GM12875 (cell line): ENCODE data around the gene SYNE2.

Experiments used
- H3K4me3 ChIP-seq: one replicate; pipeline ENCODE4 v1.5.1; 2011; ENCODE audit warnings: low read depth, low read length, control low read depth
- CTCF ChIP-seq: IDR thresholded peaks from 2 replicates; pipeline ENCODE4 v1.5.1; 2011; ENCODE audit warnings: low read depth, mild to moderate bottlenecking, control low read depth, inconsistent platforms, low read length, moderate library complexity, borderline replicate concordance; ENCODE audit not compliant: insufficient read depth

SYNE2 gene

GRCh38 chr14:64217308-64217707 is 364.5 kb downstream of the SYNE2 start:
- H3K4me3 ChIP-seq: no peak overlapping the region
- no peak for TF ChIP-seq CTCF

GRCh38 chr14:64217834-64218233 is 365.0 kb downstream of the SYNE2 start:
- TF ChIP-seq CTCF: no peak
- no peak overlapping the region for H3K4me3 ChIP-seq

- H3K4me3 ChIP-seq: no peak overlapping the region
- TF ChIP-seq CTCF: no peak
Measured at GRCh38 chr14:64218344-64219240, 365.8 kb downstream of the SYNE2 start.

GRCh38 chr14:64220056-64220455 is 367.3 kb downstream of the SYNE2 start:
- no peak overlapping the region for H3K4me3 ChIP-seq
- TF ChIP-seq CTCF: no peak

GRCh38 chr14:64220466-64220865 is 367.7 kb downstream of the SYNE2 start:
- H3K4me3 ChIP-seq: no peak overlapping the region
- TF ChIP-seq CTCF: no peak

- TF ChIP-seq CTCF: no peak
- H3K4me3 ChIP-seq: no peak overlapping the region
Measured at GRCh38 chr14:64221391-64222003, 368.7 kb downstream of the SYNE2 start.
